HG03064 (cell line): ENCODE results near the gene HID1.

Experiments used
- ATAC-seq: cut with Tn5 transposase; IDR thresholded peaks from one replicate; pipeline ENCODE4 v1.9.1; 2021; ENCODE audit warnings: low read depth; ENCODE audit not compliant: unreplicated experiment

Gene HID1

GRCh38 chr17:74951680-74952421, 20.7 kb downstream of the HID1 start:
- no peak for ATAC-seq

GRCh38 chr17:74951065-74951464, 21.5 kb downstream of the HID1 start:
- ATAC-seq = no peak

GRCh38 chr17:74950207-74950606, 22.4 kb downstream of the HID1 start:
- no peak for ATAC-seq

GRCh38 chr17:74949455-74950115, 23.0 kb downstream of the HID1 start:
- ATAC-seq = no peak

DNA sequence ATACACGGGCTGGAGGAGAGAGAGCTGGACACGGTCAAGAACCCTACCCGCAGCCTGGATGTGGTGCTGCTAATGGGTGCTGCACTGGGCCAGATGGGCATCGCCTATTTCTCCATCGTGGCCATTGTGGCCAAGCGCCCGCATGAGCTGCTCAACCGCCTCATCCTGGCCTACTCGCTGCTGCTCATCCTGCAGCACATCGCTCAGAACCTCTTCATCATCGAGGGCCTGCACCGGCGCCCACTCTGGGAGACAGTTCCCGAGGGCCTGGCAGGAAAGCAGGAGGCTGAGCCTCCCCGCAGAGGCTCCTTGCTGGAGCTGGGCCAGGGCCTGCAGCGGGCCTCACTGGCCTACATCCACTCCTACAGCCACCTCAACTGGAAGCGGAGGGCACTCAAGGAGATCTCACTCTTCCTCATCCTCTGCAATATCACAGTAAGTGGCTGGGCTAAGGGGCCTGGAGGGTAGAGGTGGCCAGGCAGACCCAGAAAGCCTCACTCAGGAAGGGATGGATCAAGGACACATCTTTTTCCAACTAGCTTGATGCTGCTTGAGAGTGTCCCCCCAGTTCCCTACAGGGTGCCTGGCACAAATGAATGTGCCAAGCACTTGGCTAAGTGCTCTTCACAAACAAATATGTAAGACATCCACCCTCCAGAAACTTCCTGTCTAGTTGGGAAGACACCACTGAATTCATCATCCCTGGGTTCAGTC, 25.4 kb downstream of the HID1 start:
- no peak for ATAC-seq

GRCh38 chr17:74946641-74947040, 25.9 kb downstream of the HID1 start:
- no peak for ATAC-seq

- no peak for ATAC-seq
These were observed 27.0 kb downstream of the HID1 start for GRCh38 chr17:74945543-74945942.

- no peak for ATAC-seq
These were observed 28.6 kb downstream of the HID1 start for GRCh38 chr17:74943808-74944522.

- no peak for ATAC-seq
These were observed 31.3 kb downstream of the HID1 start for GRCh38 chr17:74941128-74941725.

- no peak for ATAC-seq
These were observed 33.0 kb downstream of the HID1 start for GRCh38 chr17:74939534-74939933.

DNA sequence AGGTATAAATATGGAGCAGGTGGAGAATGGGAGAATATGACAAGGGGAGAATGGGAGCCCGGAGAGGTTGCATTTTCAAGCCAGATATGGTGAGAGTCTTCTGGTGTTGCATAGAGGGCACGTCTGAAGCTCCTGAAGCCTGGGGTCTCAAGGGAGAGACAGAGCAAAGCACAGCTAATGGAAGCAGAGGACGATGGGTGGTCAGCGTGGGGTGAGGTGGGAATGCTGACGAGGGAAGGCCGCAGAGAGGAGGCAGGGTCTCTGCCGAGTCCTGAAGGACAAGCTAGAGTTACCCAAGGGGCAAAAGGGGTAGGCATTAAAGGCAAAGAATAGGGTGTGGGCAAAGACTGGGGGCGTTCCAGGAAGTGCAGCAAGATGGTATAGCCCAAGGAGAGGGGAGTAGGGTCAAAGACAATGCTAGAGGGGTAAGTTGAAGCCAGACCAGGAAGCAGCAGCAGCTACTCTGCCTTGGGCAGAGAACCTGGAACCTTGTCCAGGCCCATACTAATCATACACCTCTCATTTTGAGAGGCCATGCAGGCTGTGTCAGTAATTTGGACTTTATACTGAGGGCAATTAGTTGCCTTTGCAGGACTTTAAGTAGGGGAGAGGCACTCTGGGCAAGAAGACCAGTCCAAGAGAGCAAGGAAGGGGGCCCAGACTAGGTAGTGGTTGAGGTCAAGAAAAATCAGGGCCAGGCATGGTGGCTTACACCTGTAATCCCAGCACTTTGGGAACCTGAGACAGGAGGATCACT, 34.2 kb downstream of the HID1 start:
- ATAC-seq = no peak

DNA sequence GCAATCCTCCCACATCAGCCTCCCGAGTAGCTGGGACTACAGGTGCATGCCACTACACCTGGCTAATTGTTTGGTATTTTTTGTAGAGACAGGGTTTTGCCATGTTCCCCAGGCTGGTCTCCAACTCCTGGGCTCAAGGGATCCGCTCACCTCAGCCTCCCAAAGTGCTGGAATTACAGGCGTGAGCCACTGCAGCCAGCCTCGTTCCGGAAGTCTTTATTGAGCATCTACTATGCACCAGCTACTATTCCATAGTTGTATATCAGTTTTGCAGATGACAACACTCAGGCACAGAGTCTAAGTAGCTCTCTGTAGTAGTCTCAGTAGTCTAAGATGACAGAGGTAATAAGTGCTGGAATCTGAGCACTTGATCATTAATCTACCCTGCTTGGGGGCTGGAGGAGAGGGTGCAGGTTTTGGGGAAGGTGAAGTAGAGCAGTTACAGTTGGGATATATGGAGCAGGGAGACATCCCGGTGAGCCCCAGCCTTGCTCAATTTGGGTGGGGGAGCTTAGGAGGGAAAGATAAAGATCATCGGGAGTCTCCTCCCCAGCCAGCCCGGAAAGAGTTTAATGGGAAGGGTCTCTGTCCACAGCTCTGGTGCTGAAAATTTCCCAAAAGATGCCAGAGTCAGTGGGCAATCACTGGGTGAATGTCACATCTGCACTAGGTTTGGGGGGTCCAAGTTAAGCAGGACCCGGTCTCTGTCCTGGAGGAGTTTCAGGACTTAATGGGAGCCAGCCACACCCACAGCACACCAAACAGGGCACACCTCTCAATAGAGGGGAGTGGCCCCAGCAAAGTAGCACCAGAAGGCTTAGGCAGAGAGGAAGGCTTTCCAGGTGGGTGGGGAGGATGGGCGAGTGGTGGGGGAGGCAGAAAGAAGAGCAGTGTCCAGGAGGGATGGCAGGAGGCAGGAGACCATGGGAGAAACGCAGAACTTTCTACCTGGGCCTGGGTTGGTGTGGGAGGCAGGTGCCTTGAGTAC, 35.2 kb downstream of the HID1 start:
- ATAC-seq = no peak

DNA sequence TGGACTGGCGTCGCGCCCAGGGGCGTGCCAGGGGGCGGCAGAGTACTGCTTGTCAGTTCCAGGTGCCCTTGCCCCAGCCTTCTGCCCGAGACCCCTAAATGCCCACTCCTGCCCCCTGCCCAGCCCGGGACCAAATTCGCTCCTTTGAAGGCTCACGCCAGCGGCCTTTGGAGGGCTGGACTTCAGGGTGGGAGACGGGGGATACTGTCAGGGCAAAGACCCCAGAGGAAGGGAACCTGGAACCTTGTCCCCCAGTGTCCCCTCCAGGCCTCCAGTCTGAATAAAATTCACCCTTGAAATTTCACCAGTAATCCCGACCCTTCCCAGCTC, 36.1 kb downstream of the HID1 start:
- no peak for ATAC-seq

DNA sequence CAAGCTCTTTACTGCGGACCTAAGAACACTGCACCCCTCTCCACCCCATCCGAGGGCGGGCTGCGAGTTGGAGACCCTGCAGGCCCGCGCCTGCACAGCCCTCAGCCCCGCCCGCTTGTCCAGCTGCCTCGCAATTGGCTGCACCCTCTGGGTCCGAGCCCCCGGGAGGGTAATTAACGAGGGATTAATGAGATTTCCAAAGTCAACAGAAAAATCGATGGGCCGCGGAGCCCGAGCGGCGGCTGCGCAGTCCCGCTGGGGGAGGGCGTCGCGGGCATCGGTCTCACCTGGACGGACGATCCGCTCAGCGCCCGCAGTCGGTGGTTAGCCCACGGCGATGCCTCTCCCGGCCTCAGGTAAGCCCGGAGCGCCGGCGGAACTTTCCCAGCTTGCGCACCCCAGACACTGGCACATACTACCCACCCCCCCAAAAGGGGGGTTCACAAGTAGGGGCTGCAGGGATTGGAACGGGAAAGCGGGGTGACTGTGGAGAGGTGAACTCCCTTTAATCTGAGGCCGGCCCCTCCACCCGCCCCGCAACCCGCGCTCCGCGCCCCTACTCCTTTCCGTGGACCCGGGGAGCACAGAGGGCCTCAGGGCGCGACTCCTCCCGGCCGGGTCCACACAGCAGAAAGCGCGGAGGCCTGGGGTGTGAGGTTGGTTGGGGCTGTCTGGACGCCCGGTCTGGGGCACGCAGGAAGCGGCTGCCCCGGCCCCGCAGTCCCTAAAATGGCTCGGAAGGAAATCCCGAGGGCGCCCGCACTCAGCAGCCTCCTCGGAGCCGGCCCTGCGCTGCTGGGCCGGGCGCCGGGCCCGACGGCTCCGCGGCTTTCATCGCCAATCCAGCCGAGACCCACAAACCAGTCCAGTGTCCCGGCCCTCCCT, 36.7 kb downstream of the HID1 start, which contains the start of gene OTOP3:
OTOP3 (plus strand) TSS at position 314 of the 885 bp plus-strand sequence; CDS start at position 338, 24 bp downstream.
- no peak for ATAC-seq

DNA sequence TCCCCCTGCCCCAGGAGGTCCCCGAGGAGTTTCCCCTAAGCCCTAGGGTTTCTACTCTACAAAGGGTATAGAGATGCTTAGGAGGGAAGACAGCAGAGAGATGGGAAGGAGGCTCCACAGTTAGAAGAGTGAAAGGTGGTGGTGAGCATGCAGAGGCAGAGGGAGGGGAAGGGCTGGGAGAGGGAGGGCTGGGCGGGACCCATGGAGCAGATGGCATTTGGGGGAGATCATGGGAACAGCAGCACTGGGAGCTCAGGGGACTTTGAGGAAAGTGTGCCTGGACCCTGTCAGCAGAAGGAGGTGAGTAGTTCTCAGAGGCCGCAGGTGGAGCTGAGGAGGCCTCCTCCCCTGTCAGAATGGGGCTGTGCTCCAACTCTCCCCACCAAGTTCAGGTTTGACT, 37.5 kb downstream of the HID1 start:
- no peak for ATAC-seq

- ATAC-seq = no peak
These were observed 42.0 kb downstream of the HID1 start for GRCh38 chr17:74930535-74931036.

DNA sequence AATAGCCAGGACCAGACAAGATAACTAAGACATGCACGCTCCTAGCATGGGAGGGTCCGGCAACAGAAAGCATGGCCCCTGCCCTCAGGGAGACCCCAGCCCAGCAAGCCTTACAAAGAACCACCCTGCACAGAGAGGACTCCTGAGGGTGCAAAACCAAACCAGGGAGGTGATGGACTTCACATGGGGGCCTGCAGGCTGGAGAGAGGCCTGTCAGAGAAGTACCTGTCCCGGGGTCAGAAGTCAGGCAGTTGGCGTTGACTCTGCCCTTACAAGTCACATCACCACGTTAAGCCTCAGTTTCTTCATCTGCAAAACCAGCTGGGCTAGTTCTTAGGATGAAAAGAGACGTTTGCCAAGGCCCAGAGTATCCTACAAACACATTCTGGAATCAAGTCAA, 43.8 kb downstream of the HID1 start:
- no peak for ATAC-seq

- ATAC-seq = no peak
These were observed 47.3 kb downstream of the HID1 start for GRCh38 chr17:74925242-74925641.
